Osteoblast (primary cell): Measurements from ENCODE around the gene RPS2. TPM values are rescaled to one million over a fixed set of nuclear protein-coding genes. Genes with fewer than 3 reads are reported as not detected.
A peak's percentile ranks its signal among the peaks of the same experiment; 100 is the strongest.

Experiments used
- DNase-seq: peaks from one replicate; pipeline ENCODE4 v3.0.0; 2011; ENCODE audit warnings: low spot score, mixed read lengths; ENCODE audit not compliant: insufficient read length; ENCODE audit errors: missing footprints
- H2AFZ ChIP-seq: 2 replicates; pipeline ENCODE4 v1.6.0; 2011; ENCODE audit warnings: mild to moderate bottlenecking, low read length
- H3K27ac ChIP-seq: 2 replicates; pipeline ENCODE4 v1.5.1; 2011; ENCODE audit warnings: mild to moderate bottlenecking, low read depth, low read length, moderate library complexity
- H3K27me3 ChIP-seq: 2 replicates; pipeline ENCODE4 v1.6.0; 2012; ENCODE audit warnings: mild to moderate bottlenecking, control low read depth, inconsistent platforms, low read length, moderate library complexity; ENCODE audit not compliant: insufficient read depth
- H3K36me3 ChIP-seq: 2 replicates; pipeline ENCODE4 v1.5.1; 2011; ENCODE audit warnings: mild to moderate bottlenecking, low read length, control low read depth, moderate library complexity; ENCODE audit not compliant: insufficient read depth
- H3K4me1 ChIP-seq: 2 replicates; pipeline ENCODE4 v1.5.1; 2011; ENCODE audit warnings: mild to moderate bottlenecking, low read length, control low read depth, moderate library complexity; ENCODE audit not compliant: insufficient read depth
- H3K4me2 ChIP-seq: 2 replicates; pipeline ENCODE4 v1.6.0; 2011; ENCODE audit warnings: mild to moderate bottlenecking, low read length; ENCODE audit not compliant: insufficient read depth
- H3K4me3 ChIP-seq: fragments of 200-600 bp; sonication (generic); 3 replicates; pipeline ENCODE4 v1.5.1; 2012; ENCODE audit warnings: mild to moderate bottlenecking, low read length, inconsistent platforms; ENCODE audit not compliant: insufficient read depth
- H3K79me2 ChIP-seq: 2 replicates; pipeline ENCODE4 v1.6.0; 2012; ENCODE audit warnings: mild to moderate bottlenecking, low read length, control low read depth, inconsistent platforms; ENCODE audit not compliant: insufficient read depth
- H3K9me3 ChIP-seq: 2 replicates; pipeline ENCODE4 v1.5.1; 2011; ENCODE audit warnings: low read depth, low read length, control low read depth
- H4K20me1 ChIP-seq: 2 replicates; pipeline ENCODE4 v1.6.0; 2012; ENCODE audit warnings: mild to moderate bottlenecking, low read length, control low read depth; ENCODE audit not compliant: insufficient read depth
- CTCF ChIP-seq: IDR thresholded peaks from 2 replicates; pipeline ENCODE4 v1.5.1; 2011; ENCODE audit warnings: mild to moderate bottlenecking, low read depth, low read length, moderate library complexity; ENCODE audit errors: extremely low read depth
- total RNA-seq: library from RNA; depleted of rRNA; stranded (reverse); fragments of >200 nt; gene quantifications from 2 replicates; pipeline ENCODE4 v1.2.3, GENCODE V29; 2012

Gene RPS2
- total RNA-seq, 1 donor, result 2,359 TPM

GRCh38 chr16:1979271-1980029 lies 14.8 kb upstream of the RPS2 start:
- Histone ChIP-seq H3K4me1 (no peaks in the 10 kb centered on the region), H3K4me3 (no peak overlapping the region), H3K79me2 (no peaks in the 10 kb centered on the region), H2AFZ (no peak overlapping the region), H3K9me3 (no peaks in the 10 kb centered on the region), H3K27ac (no peak overlapping the region), H4K20me1 (peaks cover 20% of the 10 kb centered on the region), H3K27me3 (peaks cover 39% of the 10 kb centered on the region), H3K4me2 (no peak overlapping the region), H3K36me3 (peaks cover 24% of the 10 kb centered on the region)
- peak; percentile 85 for DNase-seq
- no peak for TF ChIP-seq CTCF

DNA sequence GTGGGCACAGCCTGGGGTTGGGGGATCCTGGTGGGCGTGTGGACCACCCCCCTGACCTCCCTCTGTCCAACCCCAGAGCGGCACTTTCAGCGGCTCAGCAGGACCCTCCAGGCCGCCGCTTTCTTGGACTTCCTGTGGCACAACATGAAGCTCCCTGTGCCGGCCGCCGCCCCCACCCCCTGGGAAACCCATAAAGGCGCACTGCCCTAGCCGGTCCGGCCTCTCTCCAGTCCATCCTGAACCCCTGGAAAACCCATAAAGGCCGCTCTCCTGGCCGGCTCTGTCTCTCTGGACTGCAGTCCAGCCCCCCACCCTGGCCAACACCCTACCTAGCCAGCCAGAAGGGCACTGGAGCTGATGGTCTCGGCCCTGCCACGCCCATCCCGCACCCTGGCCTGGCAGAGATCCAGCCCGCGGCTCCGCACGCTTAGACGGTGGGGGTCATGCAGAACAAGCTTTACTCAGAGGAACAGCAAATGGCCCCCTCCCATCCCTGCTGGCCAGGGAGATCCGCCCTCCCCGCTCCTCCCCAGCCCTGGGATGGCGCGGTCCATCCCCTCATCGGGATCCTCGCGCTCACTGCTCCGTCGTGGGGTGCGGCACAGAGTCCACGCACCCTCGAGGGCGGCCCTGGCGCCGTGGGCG lies 14.0 kb upstream of the RPS2 start:
- Histone ChIP-seq H3K4me2 (no peak overlapping the region), H3K4me1 (no peaks in the 10 kb centered on the region), H3K9me3 (no peaks in the 10 kb centered on the region), H2AFZ (no peak overlapping the region), H3K79me2 (peaks cover 8% of the 10 kb centered on the region), H3K36me3 (peaks cover 26% of the 10 kb centered on the region), H4K20me1 (peaks cover 20% of the 10 kb centered on the region), H3K4me3 (no peak overlapping the region), H3K27ac (no peak overlapping the region), H3K27me3 (peaks cover 39% of the 10 kb centered on the region)
- no peak for TF ChIP-seq CTCF
- no peak for DNase-seq

DNA sequence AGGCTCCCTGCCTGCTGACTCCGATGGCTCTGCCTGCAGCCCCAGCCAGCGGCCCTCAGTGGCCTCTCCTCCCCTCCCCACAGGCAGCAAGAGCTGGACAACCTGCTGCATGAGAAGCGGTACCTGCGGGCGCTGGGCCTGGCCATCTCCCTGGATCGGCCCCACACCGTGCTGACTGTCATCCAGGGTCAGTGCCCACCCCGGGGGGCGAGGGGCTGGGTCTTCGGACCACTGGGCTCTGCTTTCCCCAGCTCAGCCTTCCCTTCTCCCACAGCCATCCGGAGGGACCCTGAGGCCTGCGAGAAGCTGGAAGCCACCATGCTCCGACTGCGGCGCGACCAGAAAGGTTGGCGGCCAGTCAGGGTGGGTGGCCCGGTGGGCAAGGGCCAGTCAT lies 13.2 kb upstream of the RPS2 start:
- H4K20me1 ChIP-seq, result peaks cover 20% of the 10 kb centered on the region
- H3K79me2 ChIP-seq, result peaks cover 13% of the 10 kb centered on the region
- H3K4me2 ChIP-seq, result no peak overlapping the region
- no peak for DNase-seq
- no peak for TF ChIP-seq CTCF
- no peak overlapping the region for H2AFZ ChIP-seq
- no peaks in the 10 kb centered on the region for H3K9me3 ChIP-seq
- peaks cover 1% of the 10 kb centered on the region for H3K4me1 ChIP-seq
- H3K27me3 ChIP-seq, result peaks cover 36% of the 10 kb centered on the region
- H3K36me3 ChIP-seq, result peaks cover 26% of the 10 kb centered on the region
- no peak overlapping the region for H3K4me3 ChIP-seq
- H3K27ac ChIP-seq, result no peak overlapping the region
